Glutamatergic neuron (in vitro differentiated cells): ENCODE measurements around the gene ACSF2. TPM values are rescaled to one million over a fixed set of nuclear protein-coding genes. Genes with fewer than 3 reads are reported as not detected.

Experiments
- DNase-seq: peaks from one replicate; pipeline ENCODE4 v3.0.0; 2022
- H3K27ac Mint-ChIP-seq: one replicate; pipeline ENCODE4 v1.8.0; 2020; ENCODE audit warnings: mild to moderate bottlenecking, mixed read lengths, inconsistent platforms; ENCODE audit not compliant: unreplicated experiment
- H3K27me3 Mint-ChIP-seq: one replicate; pipeline ENCODE4 v1.8.0; 2020; ENCODE audit warnings: mild to moderate bottlenecking, moderate library complexity, mixed read lengths, inconsistent platforms; ENCODE audit not compliant: unreplicated experiment
- H3K36me3 Mint-ChIP-seq: one replicate; pipeline ENCODE4 v1.8.0; 2020; ENCODE audit warnings: mild to moderate bottlenecking, mixed read lengths, inconsistent platforms; ENCODE audit not compliant: unreplicated experiment
- H3K4me1 Mint-ChIP-seq: one replicate; pipeline ENCODE4 v1.8.0; 2020; ENCODE audit warnings: mild to moderate bottlenecking, low read depth, mixed read lengths, inconsistent platforms; ENCODE audit not compliant: unreplicated experiment
- H3K4me3 Mint-ChIP-seq: one replicate; pipeline ENCODE4 v1.8.0; 2020; ENCODE audit warnings: mild to moderate bottlenecking, mixed read lengths, inconsistent platforms; ENCODE audit not compliant: unreplicated experiment
- H3K9me3 Mint-ChIP-seq: one replicate; pipeline ENCODE4 v1.8.0; 2020; ENCODE audit warnings: mild to moderate bottlenecking, moderate library complexity, mixed read lengths, inconsistent platforms; ENCODE audit not compliant: unreplicated experiment
- total RNA-seq: library from RNA; stranded (reverse); fragmentation: NEBNext Ultra II Directional; extraction: Animal tissue kit (Norgen Biotek cat#: 25700); gene quantifications from one replicate; pipeline ENCODE4 v1.2.1, GENCODE V29; 2021; ENCODE audit not compliant: unreplicated experiment
- TF ChIP-seq, protein P1 (sequence below): fragments of 200-600 bp; sonication (generic); IDR thresholded peaks from one replicate; pipeline ENCODE4 v1.5.0; 2021; ENCODE audit not compliant: partially characterized antibody, unreplicated experiment

Gene ACSF2
- total RNA-seq, 1 donor from 2014 or later, result 52.2 TPM

DNA sequence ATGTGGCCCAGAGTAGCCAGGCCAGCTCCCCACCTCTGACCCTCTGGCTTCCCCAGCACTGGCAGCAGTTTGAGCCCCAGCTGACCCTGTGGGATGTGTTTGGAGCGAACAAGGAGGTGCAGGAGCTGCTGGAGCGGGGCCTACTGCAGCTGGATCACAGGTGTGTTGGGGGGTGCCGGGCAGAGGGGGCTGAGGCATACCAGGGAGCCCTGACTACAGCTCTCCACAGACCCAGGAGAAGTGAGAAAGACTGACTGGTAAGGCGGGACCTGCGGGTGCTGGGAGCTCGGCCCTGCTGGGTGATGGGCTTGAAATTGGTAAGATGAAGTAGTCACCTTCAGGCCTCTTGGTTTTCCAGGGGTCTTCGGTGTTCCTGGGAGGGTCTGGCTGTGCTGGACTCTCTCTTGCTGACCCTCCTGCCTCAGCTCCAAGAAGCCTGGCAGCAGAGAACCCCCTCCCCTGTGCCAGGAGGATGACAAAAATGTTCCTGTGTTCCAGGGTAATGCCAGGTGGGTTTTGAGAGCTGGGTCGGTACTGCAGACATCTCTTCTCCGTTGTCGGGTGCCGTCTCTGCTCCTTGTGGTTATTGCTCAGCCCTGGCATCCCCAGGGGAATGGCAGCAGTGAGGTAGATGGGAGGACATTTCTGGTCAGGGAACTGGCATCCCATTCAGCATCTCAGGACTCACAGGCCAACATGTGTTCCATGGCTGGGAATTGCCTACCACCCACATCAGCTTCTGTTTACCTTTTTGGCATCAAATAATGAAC, 58.6 kb downstream of the ACSF2 start:
- Mint-ChIP-seq H3K27me3 (peaks cover 3% of the 10 kb centered on the region), H3K36me3 (no peaks in the 10 kb centered on the region), H3K9me3 (peaks cover under 1% of the 10 kb centered on the region), H3K4me1 (peaks cover 2% of the 10 kb centered on the region), H3K4me3 (no peak overlapping the region), H3K27ac (no peak overlapping the region)
- TF ChIP-seq, protein P1, sequence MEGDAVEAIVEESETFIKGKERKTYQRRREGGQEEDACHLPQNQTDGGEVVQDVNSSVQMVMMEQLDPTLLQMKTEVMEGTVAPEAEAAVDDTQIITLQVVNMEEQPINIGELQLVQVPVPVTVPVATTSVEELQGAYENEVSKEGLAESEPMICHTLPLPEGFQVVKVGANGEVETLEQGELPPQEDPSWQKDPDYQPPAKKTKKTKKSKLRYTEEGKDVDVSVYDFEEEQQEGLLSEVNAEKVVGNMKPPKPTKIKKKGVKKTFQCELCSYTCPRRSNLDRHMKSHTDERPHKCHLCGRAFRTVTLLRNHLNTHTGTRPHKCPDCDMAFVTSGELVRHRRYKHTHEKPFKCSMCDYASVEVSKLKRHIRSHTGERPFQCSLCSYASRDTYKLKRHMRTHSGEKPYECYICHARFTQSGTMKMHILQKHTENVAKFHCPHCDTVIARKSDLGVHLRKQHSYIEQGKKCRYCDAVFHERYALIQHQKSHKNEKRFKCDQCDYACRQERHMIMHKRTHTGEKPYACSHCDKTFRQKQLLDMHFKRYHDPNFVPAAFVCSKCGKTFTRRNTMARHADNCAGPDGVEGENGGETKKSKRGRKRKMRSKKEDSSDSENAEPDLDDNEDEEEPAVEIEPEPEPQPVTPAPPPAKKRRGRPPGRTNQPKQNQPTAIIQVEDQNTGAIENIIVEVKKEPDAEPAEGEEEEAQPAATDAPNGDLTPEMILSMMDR, result no peak
- no peak for DNase-seq

DNA sequence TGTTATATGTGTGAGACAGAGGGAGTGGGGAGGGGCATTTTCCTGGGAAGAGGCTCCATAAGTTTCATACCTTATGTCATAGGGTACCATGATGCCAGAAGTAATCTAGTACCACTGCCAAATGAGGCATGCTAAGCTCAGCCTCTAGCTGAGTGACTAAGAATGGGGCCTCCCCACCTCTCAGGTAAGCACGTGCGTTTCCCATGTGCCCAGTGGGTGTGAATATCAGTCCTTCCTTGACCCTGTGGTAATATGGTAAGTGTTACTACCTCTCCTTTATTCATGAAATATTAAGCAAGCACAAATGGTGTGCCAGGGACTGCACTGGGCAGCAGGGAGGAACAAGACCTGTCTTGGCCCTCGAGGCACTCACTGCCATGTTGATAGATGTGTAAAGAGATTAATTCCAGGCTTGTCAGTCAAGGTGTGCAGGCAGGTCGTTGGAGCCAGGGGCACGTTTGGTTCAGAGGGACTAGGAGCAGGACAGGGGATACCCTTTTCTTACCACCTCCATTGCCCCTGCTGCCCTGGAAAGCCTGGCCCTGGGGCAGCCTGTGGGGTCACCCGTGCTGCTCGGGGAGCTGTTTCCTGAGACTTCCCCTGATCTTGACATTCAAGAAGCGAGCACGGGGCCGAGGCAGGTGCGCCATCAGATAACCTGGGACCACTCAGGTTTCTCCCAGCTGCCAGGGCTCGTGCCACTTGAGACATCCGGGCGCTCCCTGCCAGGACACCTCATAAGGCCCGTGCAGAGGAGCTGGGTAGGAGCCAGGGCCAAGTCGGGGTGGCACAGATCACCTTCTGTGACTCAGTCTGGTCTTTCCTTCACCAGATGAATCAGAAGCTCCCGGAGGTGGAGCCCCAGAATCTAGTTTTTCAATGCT, 61.4 kb downstream of the ACSF2 start:
- Mint-ChIP-seq H3K4me1 (no peaks in the 10 kb centered on the region), H3K27me3 (peaks cover 1% of the 10 kb centered on the region), H3K27ac (no peak overlapping the region), H3K9me3 (no peaks in the 10 kb centered on the region), H3K4me3 (no peak overlapping the region), H3K36me3 (no peaks in the 10 kb centered on the region)
- DNase-seq, result no peak
- TF ChIP-seq, protein P1, result no peak

DNA sequence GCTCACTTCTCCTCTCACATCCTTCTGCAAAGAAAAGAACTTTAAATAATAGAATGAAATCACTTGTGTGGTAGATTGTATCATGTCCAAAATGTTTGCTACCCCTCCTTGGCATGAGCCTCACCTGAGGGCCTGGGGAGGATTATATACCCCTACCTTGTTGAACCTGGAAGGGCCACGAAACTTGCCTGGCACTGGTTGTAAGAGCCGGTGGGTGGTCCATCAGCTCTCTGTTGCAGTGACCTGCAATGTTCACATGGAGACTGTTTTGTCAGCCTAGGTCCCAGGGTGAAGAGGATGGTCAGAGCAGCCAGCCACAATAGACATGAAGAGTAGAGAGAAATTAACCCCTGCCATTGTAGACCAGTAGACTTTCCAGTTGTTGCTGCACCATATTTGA, 62.9 kb downstream of the ACSF2 start:
- Mint-ChIP-seq H3K27ac (no peak overlapping the region), H3K27me3 (peaks cover 1% of the 10 kb centered on the region), H3K4me3 (no peak overlapping the region), H3K4me1 (no peaks in the 10 kb centered on the region), H3K36me3 (no peaks in the 10 kb centered on the region), H3K9me3 (no peaks in the 10 kb centered on the region)
- DNase-seq, result no peak
- TF ChIP-seq, protein P1, result no peak

DNA sequence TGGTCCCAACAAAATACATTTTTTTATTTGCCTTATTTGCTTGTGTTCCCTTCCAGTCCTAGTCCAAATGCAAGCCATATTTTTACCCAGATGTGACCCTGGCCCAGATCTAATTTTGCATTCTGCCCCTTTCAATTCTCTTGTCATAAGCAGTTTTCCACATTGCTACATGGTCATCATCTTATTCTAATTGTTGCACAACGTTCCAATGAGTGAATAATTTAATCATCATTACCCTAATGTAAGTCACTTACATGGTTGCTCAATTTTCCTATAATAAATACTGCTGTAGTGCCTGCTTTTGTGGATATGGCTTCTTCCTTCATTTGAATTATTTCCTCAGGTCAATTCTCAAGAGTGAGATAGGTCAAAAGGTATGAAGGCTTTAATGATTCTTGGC, 65.5 kb downstream of the ACSF2 start:
- Mint-ChIP-seq H3K36me3 (no peaks in the 10 kb centered on the region), H3K27me3 (peaks cover 3% of the 10 kb centered on the region), H3K4me1 (no peaks in the 10 kb centered on the region), H3K27ac (no peak overlapping the region), H3K9me3 (no peaks in the 10 kb centered on the region), H3K4me3 (no peak overlapping the region)
- TF ChIP-seq, protein P1, result no peak
- no peak for DNase-seq

DNA sequence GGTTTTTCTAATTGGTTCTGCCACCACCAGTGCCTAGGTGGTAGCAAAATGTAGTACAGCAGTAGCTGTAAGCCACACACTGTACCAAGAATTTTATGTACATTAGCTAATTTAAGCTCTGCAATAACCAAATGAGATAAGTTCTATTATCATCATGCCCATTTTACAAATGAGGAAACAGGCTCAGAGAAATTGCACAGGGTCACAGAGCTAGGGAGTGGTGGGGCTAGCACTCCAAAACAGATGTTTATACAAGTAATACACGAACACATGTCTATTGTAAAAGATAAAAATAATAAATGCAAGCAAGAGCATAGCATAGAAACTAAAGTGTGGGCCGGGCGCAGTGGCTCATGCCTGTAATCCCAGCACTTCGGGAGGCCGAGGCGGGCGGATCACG, 66.2 kb downstream of the ACSF2 start:
- Mint-ChIP-seq H3K27me3 (peaks cover 3% of the 10 kb centered on the region), H3K4me3 (no peak overlapping the region), H3K36me3 (no peaks in the 10 kb centered on the region), H3K27ac (no peak overlapping the region), H3K9me3 (no peaks in the 10 kb centered on the region), H3K4me1 (no peaks in the 10 kb centered on the region)
- TF ChIP-seq, protein P1, result no peak
- no peak for DNase-seq
